H1 (cell line): Measurements from ENCODE around the gene HIP1.

Experiments
- BCL11A ChIP-seq, 2 experiments: IDR thresholded peaks; one replicate each; pipeline ENCODE4 v1.6.1; 2011; ENCODE audit warnings: low read depth in 2 of 2, low read length in 2 of 2, mild to moderate bottlenecking in 2 of 2
- CBX5 ChIP-seq: fragments of 300-800, 300-1000 bp; sonication (generic); IDR thresholded peaks from 2 replicates; pipeline ENCODE4 v1.7.1; 2016; ENCODE audit warnings: antibody characterized with exemption, low read length, low read depth
- CEBPB ChIP-seq: IDR thresholded peaks from 2 replicates; pipeline ENCODE4 v1.6.1; 2012; ENCODE audit warnings: low read depth, low read length
- CTCF ChIP-seq, 3 experiments: IDR thresholded peaks; 1 replicate in 2 of 3; 2 replicates in 1 of 3; pipeline versions ENCODE4 v1.5.1 to v1.6.1; 2011; ENCODE audit warnings: low read length in 3 of 3, mild to moderate bottlenecking in 3 of 3, inconsistent platforms in 2 of 3, low read depth in 1 of 3, moderate library complexity in 1 of 3; ENCODE audit not compliant: insufficient read depth in 1 of 3; ENCODE audit errors: control extremely low read depth in 1 of 3
- EZH2 ChIP-seq: fragments of 200-600 bp; sonication (generic); IDR thresholded peaks from 2 replicates; pipeline ENCODE4 v1.7.1; 2012; ENCODE audit warnings: low read depth, mild to moderate bottlenecking, moderate library complexity, low read length, inconsistent platforms; ENCODE audit not compliant: severe bottlenecking
- POLR2A ChIP-seq, 2 experiments: IDR thresholded peaks; 1 replicate in 1 of 2; 2 replicates in 1 of 2; pipeline ENCODE4 v1.6.1; 2011; ENCODE audit warnings: low read depth in 2 of 2, low read length in 2 of 2, mild to moderate bottlenecking in 2 of 2; ENCODE audit errors: control extremely low read depth in 1 of 2
- RAD21 ChIP-seq, 2 experiments: IDR thresholded peaks in 1 of 2; conservative IDR thresholded peaks in 1 of 2; 2 replicates each; pipeline ENCODE4 v1.6.1; 2011; ENCODE audit warnings: low read depth in 2 of 2, low read length in 2 of 2, improper control_type of control experiment in 1 of 2, inconsistent platforms in 1 of 2, mild to moderate bottlenecking in 1 of 2, moderate library complexity in 1 of 2
- SP2 ChIP-seq: IDR thresholded peaks from 2 replicates; pipeline ENCODE4 v1.6.1; 2012; ENCODE audit warnings: mild to moderate bottlenecking, low read length, inconsistent platforms
- TBP ChIP-seq: IDR thresholded peaks from 2 replicates; pipeline ENCODE4 v1.6.1; 2011; ENCODE audit warnings: low read depth, low read length, improper control_type of control experiment
- ZNF274 ChIP-seq: IDR thresholded peaks from 2 replicates; pipeline ENCODE4 v1.7.0; 2012; ENCODE audit warnings: low read length, borderline replicate concordance; ENCODE audit errors: extremely low read depth

- no peak for TF ChIP-seq CBX5
- TF ChIP-seq CTCF (IDR thresholded peaks at IDR 0.05; ENCODE audit: control extremely low read depth in 1 of 3, insufficient read depth in 1 of 3, low read depth in 1 of 3, low read length in 3 of 3): no peak
- TF ChIP-seq TBP: no peak
- TF ChIP-seq POLR2A (IDR thresholded peaks at IDR 0.05; ENCODE audit: control extremely low read depth in 1 of 2, low read depth in 2 of 2, low read length in 2 of 2): no peak
- TF ChIP-seq BCL11A (IDR thresholded peaks at IDR 0.05; ENCODE audit: low read depth in 2 of 2, low read length in 2 of 2): no peak
- TF ChIP-seq CEBPB: no peak
- TF ChIP-seq EZH2: no peak
- TF ChIP-seq ZNF274: no peak
- no peak for TF ChIP-seq RAD21 (IDR thresholded peaks at IDR 0.05 in 1 of 2, conservative IDR thresholded peaks at IDR 0.05 in 1 of 2; ENCODE audit: low read depth in 2 of 2, low read length in 2 of 2)
- TF ChIP-seq SP2: no peak
Observed at GRCh38 chr7:75737856-75738603, 711 bp downstream of the HIP1 start.
